Fibroblast of villous mesenchyme (primary cell): ENCODE results near the gene FXR2. TPM values are rescaled to one million over a fixed set of nuclear protein-coding genes. Genes with fewer than 3 reads are reported as not detected.

Experiments used
- DNase-seq: peaks from one replicate; pipeline ENCODE4 v3.0.0-alpha.2; 2010; ENCODE audit warnings: low read depth
- H3K4me3 ChIP-seq: 2 replicates; pipeline ENCODE4 v1.5.1; 2011; ENCODE audit warnings: low read depth, mild to moderate bottlenecking, low read length
- total RNA-seq: library from RNA; depleted of rRNA; stranded (reverse); fragments of >200 nt; gene quantifications from 2 replicates; pipeline ENCODE4 v1.2.3, GENCODE V29; 2012
- TF ChIP-seq, protein P1 (sequence below): IDR thresholded peaks from 2 replicates; pipeline ENCODE4 v1.5.1; 2012; ENCODE audit warnings: low read depth, mild to moderate bottlenecking, low read length; ENCODE audit not compliant: insufficient read depth

Gene FXR2
- total RNA-seq, 1 donor: 39.7 TPM

DNA sequence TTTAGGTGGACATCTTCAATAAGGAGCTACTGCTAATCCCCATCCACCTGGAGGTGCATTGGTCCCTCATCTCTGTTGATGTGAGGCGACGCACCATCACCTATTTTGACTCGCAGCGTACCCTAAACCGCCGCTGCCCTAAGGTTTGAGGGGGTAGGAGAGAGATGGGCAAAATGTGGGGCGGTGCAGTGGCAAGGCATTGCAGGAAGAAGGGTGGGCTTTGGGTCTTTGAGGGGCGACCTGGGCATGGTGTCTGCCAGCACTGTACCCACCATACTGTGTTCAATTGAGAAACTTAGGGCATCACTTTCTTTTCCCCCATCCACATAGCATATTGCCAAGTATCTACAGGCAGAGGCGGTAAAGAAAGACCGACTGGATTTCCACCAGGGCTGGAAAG, 44.3 kb downstream of the FXR2 start:
- TF ChIP-seq, protein P1, sequence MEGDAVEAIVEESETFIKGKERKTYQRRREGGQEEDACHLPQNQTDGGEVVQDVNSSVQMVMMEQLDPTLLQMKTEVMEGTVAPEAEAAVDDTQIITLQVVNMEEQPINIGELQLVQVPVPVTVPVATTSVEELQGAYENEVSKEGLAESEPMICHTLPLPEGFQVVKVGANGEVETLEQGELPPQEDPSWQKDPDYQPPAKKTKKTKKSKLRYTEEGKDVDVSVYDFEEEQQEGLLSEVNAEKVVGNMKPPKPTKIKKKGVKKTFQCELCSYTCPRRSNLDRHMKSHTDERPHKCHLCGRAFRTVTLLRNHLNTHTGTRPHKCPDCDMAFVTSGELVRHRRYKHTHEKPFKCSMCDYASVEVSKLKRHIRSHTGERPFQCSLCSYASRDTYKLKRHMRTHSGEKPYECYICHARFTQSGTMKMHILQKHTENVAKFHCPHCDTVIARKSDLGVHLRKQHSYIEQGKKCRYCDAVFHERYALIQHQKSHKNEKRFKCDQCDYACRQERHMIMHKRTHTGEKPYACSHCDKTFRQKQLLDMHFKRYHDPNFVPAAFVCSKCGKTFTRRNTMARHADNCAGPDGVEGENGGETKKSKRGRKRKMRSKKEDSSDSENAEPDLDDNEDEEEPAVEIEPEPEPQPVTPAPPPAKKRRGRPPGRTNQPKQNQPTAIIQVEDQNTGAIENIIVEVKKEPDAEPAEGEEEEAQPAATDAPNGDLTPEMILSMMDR: no peak
- no peak for DNase-seq

DNA sequence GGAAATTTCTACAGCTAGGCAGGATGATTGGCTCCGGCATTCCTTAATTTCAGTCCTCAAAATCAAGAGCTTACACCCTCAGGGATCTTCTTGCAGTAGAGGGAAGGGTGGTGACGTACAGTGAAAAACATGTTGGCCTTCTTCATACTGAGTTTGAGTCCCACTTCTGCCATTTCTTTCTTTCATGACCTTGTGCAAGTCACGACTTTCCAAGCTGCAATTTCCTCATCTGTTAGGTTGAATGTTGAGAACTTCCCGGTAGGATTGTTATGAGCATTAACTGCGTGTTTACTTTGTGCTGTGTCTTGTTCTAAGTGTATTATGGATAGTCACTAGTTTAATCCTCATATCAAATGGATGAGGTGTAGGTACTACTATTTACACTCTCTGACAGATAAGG, 45.1 kb downstream of the FXR2 start:
- H3K4me3 ChIP-seq: no peak overlapping the region
- TF ChIP-seq, protein P1: no peak
- no peak for DNase-seq

More for the DNA sequence above, 44.3 kb downstream of the FXR2 start:
- no peak overlapping the region for H3K4me3 ChIP-seq

DNA sequence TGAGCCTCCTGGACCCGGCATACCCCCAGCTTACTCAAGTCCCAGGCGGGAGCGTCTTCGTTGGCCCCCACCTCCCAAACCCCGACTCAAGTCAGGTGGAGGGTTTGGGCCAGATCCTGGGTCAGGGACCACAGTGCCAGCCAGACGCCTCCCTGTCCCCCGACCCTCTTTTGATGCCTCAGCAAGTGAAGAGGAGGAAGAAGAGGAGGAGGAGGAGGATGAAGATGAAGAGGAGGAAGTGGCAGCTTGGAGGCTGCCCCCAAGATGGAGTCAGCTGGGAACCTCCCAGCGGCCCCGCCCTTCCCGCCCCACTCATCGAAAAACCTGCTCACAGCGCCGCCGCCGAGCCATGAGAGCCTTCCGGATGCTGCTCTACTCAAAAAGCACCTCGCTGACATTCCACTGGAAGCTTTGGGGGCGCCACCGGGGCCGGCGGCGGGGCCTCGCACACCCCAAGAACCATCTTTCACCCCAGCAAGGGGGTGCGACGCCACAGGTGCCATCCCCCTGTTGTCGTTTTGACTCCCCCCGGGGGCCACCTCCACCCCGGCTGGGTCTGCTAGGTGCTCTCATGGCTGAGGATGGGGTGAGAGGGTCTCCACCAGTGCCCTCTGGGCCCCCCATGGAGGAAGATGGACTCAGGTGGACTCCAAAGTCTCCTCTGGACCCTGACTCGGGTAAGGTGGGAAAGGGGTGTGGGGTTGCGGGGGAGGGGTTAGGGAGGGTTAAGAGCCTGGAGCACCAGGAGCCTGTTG, 51.4 kb downstream of the FXR2 start:
- DNase-seq: no peak
- TF ChIP-seq, protein P1: no peak
- H3K4me3 ChIP-seq: peak overlapping the region; percentile 84

DNA sequence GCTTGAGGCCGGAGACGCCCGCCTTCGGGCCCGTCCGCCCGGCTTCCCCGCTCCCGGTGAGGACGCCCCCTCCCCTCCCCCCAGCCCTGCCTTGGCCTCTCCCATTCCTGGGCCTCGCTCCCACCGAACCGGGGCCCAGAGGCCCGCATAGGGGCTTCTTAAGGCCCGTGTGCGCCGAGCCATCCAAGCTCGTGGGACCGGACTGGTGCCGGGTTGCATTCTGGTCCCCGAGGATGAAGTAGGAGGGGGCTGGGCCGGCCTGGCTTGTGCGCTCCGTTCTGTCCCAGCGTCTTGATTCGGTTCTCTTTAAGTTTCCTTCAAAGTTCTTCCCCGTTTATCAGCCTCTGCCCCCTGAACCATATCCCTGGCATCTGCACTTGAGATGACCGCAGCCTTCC, 52.5 kb downstream of the FXR2 start:
- H3K4me3 ChIP-seq: peak overlapping the region; percentile 84
- TF ChIP-seq, protein P1: no peak
- DNase-seq: no peak

DNA sequence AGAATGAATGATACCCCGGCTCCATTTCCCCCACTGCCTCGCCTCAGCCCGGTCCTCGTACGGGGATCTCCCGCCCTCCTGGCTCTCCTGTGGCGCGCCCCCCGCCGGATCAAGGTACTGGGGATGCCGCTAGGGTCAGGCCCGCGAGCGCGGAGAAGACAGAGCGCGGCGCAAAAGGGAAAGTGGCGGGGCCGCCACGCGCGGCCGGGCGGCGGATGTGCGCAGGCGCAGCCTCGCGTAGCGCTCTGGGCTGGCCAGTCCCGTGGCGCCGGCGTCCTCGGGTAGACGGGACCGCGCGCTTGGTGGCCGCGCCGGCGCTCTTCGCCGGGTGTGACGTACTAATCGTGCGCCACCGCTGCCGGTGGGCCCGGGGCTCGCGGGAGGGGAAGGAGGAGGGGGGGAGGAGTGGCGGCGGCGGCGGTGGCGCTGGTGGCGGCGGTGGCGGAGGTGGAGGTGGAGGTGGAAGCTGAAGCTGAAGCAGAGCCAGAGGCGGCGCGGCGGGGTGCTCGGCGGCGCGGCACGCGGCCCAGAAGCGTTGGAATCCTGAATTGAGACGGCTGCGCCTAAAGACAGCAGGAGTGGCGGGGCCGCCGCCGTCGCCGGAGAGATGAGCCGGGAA, 53.0 kb downstream of the FXR2 start, which contains the start of gene SENP3:
Gene SENP3 (plus strand): TSS at position 331 of the 619 bp plus-strand sequence. CDS start 1,158 bp downstream, outside the sequence.
- DNase-seq: peak; percentile 92
- H3K4me3 ChIP-seq: peak within 1 kb of the TSS; percentile 84
- TF ChIP-seq, protein P1: no peak

DNA sequence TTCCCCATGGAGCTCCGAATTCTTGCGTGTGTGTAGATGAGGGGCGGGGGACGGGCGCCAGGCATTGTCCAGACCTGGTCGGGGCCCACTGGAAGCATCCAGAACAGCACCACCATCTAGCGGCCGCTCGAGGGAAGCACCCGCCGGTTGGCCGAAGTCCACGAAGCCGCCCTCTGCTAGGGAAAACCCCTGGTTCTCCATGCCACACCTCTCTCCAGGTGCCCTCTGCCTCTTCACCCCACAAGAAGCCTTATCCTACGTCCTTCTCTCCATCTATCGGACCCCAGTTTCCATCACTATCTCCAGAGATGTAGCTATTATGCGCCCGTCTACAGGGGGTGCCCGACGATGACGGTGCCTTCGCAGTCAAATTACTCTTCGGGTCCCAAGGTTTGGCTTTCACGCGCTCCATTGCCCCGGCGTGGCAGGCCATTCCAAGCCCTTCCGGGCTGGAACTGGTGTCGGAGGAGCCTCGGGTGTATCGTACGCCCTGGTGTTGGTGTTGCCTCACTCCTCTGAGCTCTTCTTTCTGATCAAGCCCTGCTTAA, 53.6 kb downstream of the FXR2 start:
- peak overlapping the region; percentile 84 for H3K4me3 ChIP-seq
- peak; percentile 78 for DNase-seq
- TF ChIP-seq, protein P1: peak; percentile 70
